ENCODE data around the gene ARHGDIG.

ARHGDIG gene

DNA sequence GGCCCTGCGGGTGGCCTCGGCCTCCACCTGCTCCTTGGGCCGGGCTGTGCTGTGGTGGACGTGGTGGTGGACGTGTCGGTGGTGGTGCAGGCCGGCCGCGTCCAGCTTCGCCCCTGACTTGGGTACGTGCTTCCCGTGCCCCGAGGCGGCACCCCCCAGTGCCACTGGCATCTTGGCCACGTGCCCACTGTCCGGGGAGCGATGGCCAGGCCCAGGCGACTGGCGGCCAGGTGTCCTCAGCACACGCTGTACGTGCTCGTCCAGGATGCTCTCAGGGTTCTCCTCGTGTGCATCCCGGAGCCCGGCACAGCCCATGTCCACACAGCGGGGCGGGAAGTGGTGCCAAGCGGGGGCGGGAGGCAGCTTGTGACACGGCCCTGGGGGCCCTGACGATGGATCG, 17.4 kb downstream of the ARHGDIG start:
- DNase-seq (ENCODE audit: low spot score), result no peak

GRCh38 chr16:301235-301634, 20.8 kb downstream of the ARHGDIG start:
- no peak for DNase-seq (ENCODE audit: low spot score)

GRCh38 chr16:301950-302349, 21.6 kb downstream of the ARHGDIG start:
- DNase-seq (ENCODE audit: low spot score), result no peak

GRCh38 chr16:303760-304505, 23.5 kb downstream of the ARHGDIG start:
- DNase-seq (ENCODE audit: low spot score), result no peak

GRCh38 chr16:305916-306626, 25.7 kb downstream of the ARHGDIG start:
- DNase-seq (ENCODE audit: low spot score), result no peak

DNA sequence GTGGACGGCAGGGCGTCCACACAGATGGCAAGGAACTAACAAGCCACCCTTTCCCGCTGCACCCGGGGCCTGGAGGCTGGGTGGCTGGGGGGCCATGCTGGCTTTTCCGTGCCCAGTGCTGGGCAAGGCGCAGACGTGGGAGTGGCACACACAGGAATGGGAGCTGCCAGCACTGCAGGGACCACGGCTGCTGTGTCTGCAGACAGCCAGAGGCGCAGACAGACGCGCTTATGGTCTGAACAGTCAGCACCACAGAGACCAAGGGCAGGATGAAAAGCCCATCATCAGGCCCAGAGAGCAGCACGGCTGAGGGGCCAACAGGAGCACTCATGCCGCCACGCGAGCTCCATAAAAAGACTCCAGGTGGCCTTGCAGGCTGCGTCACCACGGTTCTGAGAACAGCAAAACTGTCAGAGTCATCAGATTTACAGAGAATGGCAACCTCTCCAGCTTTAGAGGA, 26.6 kb downstream of the ARHGDIG start:
- DNase-seq (ENCODE audit: low spot score), result no peak

DNA sequence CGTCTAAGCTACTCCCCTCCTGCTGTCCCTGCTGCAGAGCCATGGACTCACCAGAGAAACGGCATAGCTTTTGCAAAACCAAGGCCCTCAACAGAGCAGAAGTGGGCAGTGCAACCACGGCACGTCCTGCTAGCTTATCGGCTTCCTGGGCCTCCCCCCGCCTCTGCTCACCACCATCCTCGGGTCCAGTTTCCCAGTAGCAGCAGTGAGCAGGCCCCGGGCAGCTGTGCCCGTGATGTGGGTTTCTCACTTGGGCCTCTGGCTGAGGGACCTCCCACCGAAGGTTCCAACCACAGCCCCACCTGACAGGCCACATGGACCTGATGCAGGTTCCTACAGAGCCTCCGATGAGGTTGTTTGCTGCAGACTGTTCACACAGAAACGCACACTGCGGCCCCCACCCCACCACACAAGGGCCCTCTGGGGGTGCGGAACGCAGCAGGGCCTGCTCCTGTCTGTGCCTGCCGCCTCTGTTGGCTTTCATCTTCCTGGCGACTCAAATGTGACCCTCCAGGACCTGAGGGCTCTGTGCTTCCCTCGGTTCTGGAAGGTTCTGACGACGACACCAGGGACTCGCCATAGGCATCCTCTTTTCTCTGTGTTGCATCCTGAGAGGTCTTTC, 27.4 kb downstream of the ARHGDIG start:
- DNase-seq (ENCODE audit: low spot score), result no peak

- DNase-seq (ENCODE audit: low spot score), result no peak
These were observed 29.1 kb downstream of the ARHGDIG start for GRCh38 chr16:309476-309875.

- no peak for DNase-seq (ENCODE audit: low spot score)
These were observed 31.3 kb downstream of the ARHGDIG start for GRCh38 chr16:311725-312124.

DNA sequence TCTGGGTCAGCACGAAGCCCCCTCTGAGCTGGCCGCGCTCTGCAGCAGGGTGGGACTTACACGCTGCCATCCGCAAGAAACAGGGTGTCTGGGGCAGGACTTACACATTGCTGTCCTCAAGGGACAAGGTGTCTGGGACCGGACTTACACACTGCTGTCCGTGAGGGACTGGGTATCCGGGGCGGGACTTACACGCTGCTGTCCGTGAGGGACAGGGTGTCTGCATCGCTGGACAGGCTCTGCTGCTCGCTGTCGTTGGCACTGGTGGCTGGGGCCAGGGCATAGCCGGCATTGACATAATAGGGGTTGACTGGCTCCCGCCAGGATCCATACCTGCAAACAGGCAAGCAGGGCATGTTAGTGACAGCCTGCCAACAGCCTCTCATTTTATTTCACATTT, 34.0 kb downstream of the ARHGDIG start:
- DNase-seq (ENCODE audit: low spot score), result no peak

DNA sequence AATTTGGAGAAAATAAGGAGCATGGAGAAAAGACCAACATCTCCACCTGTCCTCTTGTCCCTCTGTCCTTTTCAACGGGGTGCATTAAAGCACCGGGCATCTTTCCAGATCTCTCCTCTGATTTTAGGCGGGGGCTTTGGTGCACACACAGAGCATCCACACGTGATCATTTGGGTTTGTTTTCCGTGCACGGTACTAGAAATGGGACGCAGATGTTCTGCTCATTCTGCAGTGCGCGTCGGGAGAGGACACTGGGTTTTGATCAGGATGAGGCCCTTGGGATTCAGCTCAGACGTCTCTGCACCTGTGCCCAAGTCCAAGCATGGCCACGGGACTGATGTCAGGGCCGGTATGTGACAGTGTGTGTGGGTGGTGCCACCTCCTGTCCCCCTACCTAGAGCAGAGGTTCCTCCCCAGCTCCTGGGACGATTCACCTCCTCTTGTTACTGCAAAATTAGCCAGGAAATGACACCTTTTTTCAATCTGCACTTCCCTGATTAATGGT, 34.5 kb downstream of the ARHGDIG start:
- DNase-seq (ENCODE audit: low spot score), result no peak

DNA sequence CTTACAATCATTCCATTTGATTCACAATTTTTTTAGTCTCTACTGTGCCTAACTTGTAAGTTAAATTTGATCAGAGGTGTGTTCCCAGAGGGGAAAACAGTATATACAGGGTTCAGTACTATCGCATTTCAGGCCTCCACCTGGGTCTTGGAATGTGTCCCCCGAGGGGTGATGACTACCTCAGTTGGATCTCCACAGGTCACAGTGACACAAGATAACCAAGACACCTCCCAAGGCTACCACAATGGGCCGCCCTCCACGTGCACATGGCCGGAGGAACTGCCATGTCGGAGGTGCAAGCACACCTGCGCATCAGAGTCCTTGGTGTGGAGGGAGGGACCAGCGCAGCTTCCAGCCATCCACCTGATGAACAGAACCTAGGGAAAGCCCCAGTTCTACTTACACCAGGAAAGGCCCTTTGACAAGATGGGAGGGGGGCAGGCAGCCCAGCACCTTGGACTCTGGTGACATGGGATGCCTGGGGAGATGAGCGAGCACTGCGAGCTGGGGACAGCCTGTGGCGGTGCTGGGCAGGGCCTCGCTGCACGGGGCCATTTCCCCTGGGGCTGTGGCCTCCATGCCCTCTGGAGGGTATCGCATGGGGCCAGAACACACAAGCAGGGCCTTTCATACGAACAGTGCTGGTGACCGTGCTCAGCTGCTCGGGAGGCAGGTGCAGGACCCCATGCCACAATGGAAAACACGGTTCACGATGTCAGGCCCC, 36.5 kb downstream of the ARHGDIG start:
- DNase-seq (ENCODE audit: low spot score), result no peak

- no peak for DNase-seq (ENCODE audit: low spot score)
These were observed 37.2 kb downstream of the ARHGDIG start for GRCh38 chr16:317583-317982.

GRCh38 chr16:318628-319027, 38.2 kb downstream of the ARHGDIG start:
- no peak for DNase-seq (ENCODE audit: low spot score)

DNA sequence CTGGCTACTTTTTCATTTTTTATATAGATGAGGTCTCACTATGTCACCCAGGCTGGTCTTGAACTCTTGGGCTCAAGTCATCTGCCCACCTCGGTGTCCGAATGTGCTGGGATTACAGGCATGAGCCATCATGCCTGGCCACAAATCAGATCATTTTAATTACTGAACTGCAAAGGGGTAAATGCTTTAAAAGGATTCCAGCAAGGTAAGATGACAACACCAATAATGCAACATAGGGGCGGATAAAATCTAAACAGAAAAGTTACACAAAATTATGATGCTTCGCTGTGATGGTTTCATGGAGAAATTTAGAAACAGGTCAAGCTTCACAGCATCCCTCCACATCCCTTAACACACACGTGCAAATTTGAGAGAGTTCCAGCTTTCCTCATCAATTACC, 39.8 kb downstream of the ARHGDIG start:
- DNase-seq (ENCODE audit: low spot score), result no peak

DNA sequence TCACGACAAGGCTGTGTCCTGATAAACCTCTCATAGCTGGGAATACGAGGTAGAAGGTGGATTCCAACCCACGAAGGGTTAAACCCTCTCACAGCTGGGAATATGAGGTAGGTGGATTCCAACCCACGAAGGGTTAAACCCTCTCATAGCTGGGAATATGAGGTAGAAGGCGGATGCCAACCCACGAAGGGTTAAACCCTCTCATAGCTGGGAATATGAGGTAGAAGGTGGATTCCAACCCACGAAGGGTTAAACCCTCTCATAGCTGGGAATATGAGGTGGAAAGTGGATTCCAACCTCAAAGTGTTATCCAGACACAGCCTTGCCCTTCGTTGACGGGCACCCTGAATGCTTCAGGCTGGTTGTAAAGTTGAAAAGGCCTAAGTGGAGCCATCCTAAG, 41.1 kb downstream of the ARHGDIG start:
- DNase-seq (ENCODE audit: low spot score), result no peak

DNA sequence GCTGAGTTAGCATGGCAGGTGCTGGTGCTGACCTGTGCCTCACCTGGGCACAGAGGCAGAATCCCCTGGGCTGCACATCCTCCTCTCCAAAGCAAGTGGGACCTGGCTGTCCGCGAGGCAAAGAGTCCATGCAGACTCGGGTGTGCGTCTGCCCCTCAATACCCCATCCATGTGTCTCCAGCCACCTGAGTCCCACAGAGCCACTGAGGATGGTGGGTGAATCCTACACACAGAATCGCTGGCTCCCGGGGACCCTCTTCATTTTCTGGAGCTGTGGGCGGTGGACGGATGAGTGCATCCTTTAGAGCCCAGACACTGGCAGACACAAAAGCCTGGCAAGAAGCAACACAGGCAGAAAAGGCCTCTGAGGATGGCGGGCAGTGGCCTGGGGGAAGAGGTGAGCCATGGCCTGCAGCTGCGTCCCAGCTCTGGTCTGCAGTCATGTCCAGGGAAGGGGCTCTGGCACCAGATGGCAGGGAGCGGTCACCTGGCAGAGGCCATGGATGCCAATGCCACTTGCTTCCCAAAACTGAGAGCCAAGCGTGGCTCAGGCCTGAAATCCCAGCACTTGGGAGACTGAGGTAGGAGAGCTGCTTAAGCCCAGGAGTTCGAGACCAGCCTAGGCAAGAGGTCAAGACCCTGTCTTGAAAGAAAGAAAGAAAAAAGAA, 42.2 kb downstream of the ARHGDIG start:
- no peak for DNase-seq (ENCODE audit: low spot score)

DNA sequence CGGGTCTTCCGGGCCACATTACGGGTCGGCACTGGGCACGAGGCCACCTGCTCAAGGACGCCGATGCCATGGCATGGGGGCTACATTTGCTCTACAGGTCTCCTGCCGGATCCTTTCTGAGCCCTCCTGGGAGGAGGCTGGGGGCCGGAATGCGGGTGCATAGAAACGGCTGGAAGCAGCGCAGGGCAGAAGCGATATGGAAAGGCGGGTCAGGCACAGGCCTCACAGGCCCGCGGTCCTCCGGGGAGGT, 43.7 kb downstream of the ARHGDIG start:
- DNase-seq (ENCODE audit: low spot score), result no peak

GRCh38 chr16:324451-325334, 44.3 kb downstream of the ARHGDIG start:
- no peak for DNase-seq (ENCODE audit: low spot score)

DNA sequence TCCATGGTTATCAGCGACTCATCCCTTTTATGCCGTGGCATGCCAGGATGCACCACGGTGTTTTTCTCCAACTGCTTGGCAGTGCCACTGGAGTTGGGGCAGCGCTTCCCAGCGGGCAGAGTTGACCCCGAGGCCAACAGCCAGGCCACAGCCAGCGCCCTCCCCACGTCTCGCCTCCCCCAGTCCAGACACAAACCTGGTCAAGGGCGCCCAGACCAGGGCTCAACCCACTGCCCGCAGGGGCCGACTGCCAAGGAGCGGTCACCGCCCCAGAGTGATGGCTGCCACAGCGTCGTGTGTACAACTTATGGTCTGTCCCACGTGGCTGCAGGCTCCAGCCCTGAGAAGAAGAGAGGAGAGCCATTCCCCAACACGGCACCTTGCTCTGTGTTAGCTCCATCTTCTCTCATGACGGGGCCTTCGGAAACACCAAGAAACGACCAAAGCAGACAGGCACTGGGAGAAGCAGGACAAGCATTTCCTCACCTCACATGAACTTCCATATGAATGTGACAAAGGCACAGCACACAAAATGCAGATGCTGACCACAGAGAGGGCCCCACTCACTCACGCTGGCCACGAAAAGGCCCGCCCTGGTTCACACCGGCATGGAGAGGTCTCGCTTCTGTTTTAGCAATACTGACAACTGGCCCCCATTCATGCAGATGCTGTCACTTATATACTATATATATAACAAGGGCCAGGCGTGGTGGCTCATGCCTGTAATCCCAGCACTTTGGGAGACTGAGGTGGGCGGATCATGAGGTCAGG, 45.2 kb downstream of the ARHGDIG start:
- no peak for DNase-seq (ENCODE audit: low spot score)
